Subcutaneous adipose tissue (tissue), 4 donors: ENCODE data around the gene CGB7. TPM values are rescaled to one million over a fixed set of nuclear protein-coding genes. Genes with fewer than 3 reads are reported as not detected.
"Not testable (repeated sequence)": the region's sequence is repeated elsewhere in the genome, so short reads cannot be mapped to it uniquely, and the experiment has no call there.

Source experiments
- total RNA-seq, 4 donors: library from RNA; depleted of rRNA; stranded (reverse); fragments of >200 nt; gene quantifications; one replicate each; pipeline ENCODE4 v1.1.0, GENCODE V29; 2016
- TF ChIP-seq, protein P1 (sequence below): fragments of 450-650 bp; IDR thresholded peaks from one replicate; pipeline ENCODE4 v1.5.1; 2016; ENCODE audit warnings: low read depth, mild to moderate bottlenecking, control low read depth, antibody characterized with exemption, moderate library complexity

Gene CGB7
- total RNA-seq, 4 donors from 2014 or later = 1.3 TPM; not detected in 3

DNA sequence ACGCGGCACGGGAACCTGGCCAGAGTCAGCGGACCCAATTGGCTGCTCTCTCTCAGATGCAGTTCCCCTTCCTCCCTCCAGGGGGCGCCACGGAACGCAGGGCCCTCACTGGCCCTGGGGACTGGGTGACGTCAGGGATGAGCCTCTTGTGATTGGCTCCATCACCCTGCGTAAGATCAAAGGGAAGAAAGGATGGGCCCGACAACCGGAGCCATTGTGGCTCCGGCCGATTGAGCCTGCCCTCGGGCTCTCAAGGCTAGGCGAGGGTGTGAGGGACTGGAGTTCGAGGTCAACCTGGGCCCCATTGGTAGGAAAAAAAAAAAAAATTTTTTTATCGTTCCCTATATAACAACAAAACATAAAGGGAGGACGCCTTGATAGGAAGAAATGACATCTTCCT is 20.7 kb downstream of the CGB7 start, which contains the start of gene CGB1:
TSS of gene CGB1 (minus strand) at position 81 of the 400 bp plus-strand sequence. CDS start 184 bp downstream, outside the sequence.
- TF ChIP-seq, protein P1, sequence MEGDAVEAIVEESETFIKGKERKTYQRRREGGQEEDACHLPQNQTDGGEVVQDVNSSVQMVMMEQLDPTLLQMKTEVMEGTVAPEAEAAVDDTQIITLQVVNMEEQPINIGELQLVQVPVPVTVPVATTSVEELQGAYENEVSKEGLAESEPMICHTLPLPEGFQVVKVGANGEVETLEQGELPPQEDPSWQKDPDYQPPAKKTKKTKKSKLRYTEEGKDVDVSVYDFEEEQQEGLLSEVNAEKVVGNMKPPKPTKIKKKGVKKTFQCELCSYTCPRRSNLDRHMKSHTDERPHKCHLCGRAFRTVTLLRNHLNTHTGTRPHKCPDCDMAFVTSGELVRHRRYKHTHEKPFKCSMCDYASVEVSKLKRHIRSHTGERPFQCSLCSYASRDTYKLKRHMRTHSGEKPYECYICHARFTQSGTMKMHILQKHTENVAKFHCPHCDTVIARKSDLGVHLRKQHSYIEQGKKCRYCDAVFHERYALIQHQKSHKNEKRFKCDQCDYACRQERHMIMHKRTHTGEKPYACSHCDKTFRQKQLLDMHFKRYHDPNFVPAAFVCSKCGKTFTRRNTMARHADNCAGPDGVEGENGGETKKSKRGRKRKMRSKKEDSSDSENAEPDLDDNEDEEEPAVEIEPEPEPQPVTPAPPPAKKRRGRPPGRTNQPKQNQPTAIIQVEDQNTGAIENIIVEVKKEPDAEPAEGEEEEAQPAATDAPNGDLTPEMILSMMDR = not testable (repeated sequence)

DNA sequence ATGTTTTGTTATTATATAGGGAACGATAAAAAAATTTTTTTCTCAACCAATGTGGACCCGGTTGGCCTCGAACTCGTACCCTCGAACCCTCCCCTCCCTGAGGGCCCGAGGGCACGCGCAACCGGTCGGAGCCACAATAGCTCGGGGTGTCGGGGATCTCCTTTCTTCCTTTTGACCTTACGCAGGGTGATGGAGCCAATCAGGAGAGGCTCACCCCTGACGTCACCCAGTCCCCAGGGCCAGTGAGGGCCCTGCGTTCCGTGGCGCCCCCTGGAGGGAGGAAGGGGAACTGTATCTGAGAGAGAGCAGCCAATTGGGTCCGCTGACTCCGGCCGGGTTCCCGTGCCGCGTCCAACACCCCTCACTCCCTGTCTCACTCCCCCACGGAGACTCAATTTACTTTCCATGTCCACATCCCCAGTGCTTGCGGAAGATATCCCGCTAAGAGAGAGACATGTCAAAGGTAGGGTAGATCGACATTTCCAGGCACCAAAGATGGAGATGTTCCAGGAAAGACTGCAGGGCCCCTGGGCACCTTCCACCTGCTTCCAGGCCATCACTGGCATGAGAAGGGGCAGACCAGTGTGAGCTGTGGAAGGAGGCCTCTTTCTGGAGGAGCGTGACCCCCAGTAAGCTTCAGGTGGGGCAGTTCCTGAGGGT is 25.8 kb downstream of the CGB7 start, which contains the start of gene CGB2:
TSS of gene CGB2 (plus strand) at position 249 of the 660 bp plus-strand sequence. CDS start at position 455, 206 bp downstream.
- TF ChIP-seq, protein P1 = not testable (repeated sequence)

DNA sequence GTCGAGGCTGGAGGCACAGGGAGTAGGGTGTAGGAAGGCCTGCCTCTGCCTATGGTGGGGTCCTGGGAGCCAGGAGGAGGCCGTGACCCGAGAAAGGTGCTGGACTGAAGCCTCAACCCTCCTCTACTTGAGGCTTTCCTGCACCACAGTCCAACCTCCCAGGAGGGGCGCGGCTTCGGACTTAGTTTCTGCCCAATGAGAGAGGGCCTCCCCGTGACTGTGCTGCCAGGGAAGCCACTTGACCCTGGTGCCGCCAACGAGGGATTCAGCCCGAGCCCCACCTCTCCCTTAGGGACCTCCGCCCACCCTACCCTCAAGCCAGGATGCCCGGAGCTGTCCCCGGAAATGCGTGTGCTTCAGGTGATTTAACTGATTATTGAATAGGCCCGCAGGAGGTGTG is 33.3 kb downstream of the CGB7 start, which contains the start of gene CGB3:
TSS of gene CGB3 (minus strand) at position 101 of the 400 bp plus-strand sequence. CDS start 362 bp downstream, outside the sequence.
- TF ChIP-seq, protein P1 = not testable (repeated sequence)

DNA sequence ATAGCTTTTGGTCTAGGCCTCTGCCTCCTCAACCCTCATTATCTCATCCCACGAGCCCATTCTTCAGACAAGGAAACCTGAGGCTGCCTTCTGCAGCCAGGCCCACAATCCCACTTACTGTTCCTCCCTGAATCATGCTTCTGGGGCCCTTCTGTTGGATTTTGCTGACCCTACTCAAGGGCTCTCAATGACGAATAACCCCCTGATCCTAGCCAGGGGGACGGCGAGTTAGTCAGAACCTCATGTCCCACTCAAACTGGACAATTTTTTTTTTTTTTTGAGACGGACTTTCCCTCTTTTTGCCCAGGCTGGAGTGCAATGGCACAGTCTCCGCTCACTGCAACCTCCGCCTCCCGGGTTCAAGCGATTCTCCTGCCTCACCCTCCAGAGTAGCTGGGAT is 35.4 kb downstream of the CGB7 start:
- TF ChIP-seq, protein P1 = no peak

DNA sequence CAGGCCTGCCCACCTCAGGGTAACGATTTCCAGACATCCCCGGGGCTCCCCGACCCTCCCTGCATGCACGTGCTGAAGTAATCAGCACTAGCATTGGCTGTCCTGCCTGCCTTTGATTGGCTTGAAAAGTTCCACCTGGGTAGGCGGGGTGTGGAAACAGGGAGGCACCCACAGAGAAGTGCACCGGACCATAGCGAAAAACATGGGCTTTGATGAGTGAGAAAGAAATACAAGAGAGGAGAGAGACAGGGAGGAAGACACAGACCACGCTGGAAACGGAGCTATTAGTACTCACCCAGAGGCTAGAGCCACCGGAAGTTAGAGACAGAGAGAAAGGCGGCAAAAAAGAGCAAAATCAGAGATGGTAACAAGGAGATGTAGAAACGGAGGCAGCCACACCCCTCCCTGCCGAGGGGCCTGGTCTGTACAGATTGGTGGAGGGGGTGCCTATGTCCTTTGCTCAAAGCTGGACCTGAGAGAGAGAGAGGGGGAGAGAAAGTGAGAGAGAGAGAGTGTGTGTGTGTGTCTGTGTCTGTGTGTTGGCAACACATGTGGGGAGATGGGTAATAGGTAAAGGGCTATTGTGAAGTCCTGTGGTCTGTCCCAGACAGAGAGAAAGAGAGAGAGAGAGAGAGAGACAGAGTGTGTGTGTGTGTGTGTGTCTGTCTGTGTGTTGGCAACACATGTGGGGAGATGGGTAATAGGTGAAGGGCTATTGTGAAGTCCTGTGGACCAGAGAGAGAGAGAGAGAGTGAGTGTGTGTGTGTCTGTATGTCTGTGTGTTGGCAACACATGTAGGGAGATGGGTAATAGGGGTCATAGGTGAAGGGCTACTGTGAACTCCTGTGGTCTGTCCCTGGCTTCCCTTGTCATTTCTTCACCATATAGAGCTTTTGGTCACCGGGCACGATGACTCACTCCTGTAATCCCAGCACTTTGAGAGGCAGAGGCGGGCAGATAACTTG is 36.3 kb downstream of the CGB7 start:
- TF ChIP-seq, protein P1 = no peak

DNA sequence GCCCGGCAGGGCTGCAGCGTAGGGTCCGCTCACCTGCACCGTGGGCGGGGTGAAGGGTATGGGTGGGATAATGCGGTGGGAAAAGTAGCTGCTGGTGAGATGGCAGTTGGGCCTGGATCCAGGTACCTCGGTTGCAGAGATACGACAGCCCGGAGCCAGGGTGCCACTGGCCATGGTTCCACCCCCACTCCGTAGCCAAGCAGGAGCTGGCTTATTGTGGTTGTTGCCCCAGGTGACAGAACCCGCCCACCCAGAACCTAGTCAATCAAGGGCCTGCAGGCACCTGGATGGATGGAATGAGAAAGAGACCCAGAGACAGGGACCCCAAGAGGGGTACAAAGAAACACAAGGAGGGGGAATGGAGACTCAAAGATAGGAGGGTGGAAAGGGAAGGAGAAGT is 37.2 kb downstream of the CGB7 start:
- TF ChIP-seq, protein P1 = no peak
